Panc1 (cell line): ENCODE data around the gene AUH. TPM values are rescaled to one million over a fixed set of nuclear protein-coding genes. Genes with fewer than 3 reads are reported as not detected.

ENCODE experiments used
- ATAC-seq: fragments of 200-7000 bp; cut with Tn5 transposase; 2 replicates; pipeline ENCODE4 v1.9.1; 2020; ENCODE audit warnings: mild to moderate bottlenecking, moderate library complexity
- BruUV-seq: library from RNA; stranded (reverse); fragments of 400-500 nt; replicated peaks from 2 replicates; lab custom pipeline; 2021; lab: Mats Ljungman, UMichigan
- CTCF ChIA-PET: fragments of 300-600 bp; sonication (Branson Sonifier 250); formaldehyde crosslinking; loops from one replicate; lab custom pipeline; 2022; ENCODE audit warnings: antibody characterized with exemption; lab: Charles Lee
- POLR2A ChIA-PET: fragments of 300-600 bp; sonication (Branson Sonifier 250); formaldehyde crosslinking; loops from one replicate; lab custom pipeline; 2022; ENCODE audit warnings: antibody characterized with exemption; lab: Charles Lee
- DNase-seq: peaks from one replicate; pipeline ENCODE4 v3.0.0-alpha.2; 2010; ENCODE audit warnings: low read depth, low spot score
- H3K27ac ChIP-seq: 2 replicates; pipeline ENCODE4 v1.5.1; 2011; ENCODE audit warnings: mild to moderate bottlenecking, low read length, inconsistent platforms
- H3K27me3 ChIP-seq: fragments of 200-500 bp; sonication (Bioruptor generic); 2 replicates; pipeline ENCODE4 v1.6.0; 2014; ENCODE audit warnings: low read length, inconsistent platforms; ENCODE audit not compliant: control insufficient read depth, insufficient read depth
- H3K36me3 ChIP-seq: fragments of 200-500 bp; sonication (Bioruptor generic); 2 replicates; pipeline ENCODE4 v1.5.1; 2014; ENCODE audit warnings: inconsistent platforms, mild to moderate bottlenecking, low read length, moderate library complexity; ENCODE audit not compliant: control insufficient read depth, insufficient read depth
- H3K4me1 ChIP-seq: 2 replicates; pipeline ENCODE4 v1.5.1; 2011; ENCODE audit warnings: inconsistent platforms, mild to moderate bottlenecking, low read length, moderate library complexity; ENCODE audit not compliant: control insufficient read depth, insufficient read depth
- H3K4me3 ChIP-seq, 2 experiments: 2 replicates each; pipeline ENCODE4 v1.5.1; 2011 to 2012; ENCODE audit warnings: low read depth in 2 of 2, low read length in 2 of 2, mild to moderate bottlenecking in 2 of 2, inconsistent platforms in 1 of 2, moderate library complexity in 1 of 2
- H3K9me3 ChIP-seq: fragments of 200-500 bp; sonication (Bioruptor generic); 2 replicates; pipeline ENCODE4 v1.5.1; 2014; ENCODE audit warnings: low read depth, mild to moderate bottlenecking, inconsistent platforms, low read length, moderate library complexity; ENCODE audit not compliant: control insufficient read depth, insufficient read depth
- CTCF ChIP-seq: fragments of 450-650 bp; IDR thresholded peaks from 2 replicates; pipeline ENCODE4 v1.5.1; 2017; ENCODE audit warnings: mild to moderate bottlenecking
- POLR2AphosphoS5 ChIP-seq: IDR thresholded peaks from 2 replicates; pipeline ENCODE4 v1.6.1; 2012; ENCODE audit warnings: mild to moderate bottlenecking, low read depth, low read length, moderate library complexity
- REST ChIP-seq, 2 experiments: IDR thresholded peaks; 2 replicates each; pipeline ENCODE4 v1.6.1; 2011 to 2012; ENCODE audit warnings: low read depth in 2 of 2, control low read depth in 1 of 2, low read length in 1 of 2, mild to moderate bottlenecking in 1 of 2, moderate library complexity in 1 of 2; ENCODE audit not compliant: insufficient read depth in 1 of 2
- SIN3A ChIP-seq: IDR thresholded peaks from 2 replicates; pipeline ENCODE4 v1.6.1; 2012; ENCODE audit warnings: low read depth, mild to moderate bottlenecking, low read length, moderate library complexity, borderline replicate concordance; ENCODE audit not compliant: insufficient read depth
- TCF7L2 ChIP-seq: IDR thresholded peaks from 2 replicates; pipeline ENCODE4 v1.6.1; 2011; ENCODE audit warnings: mild to moderate bottlenecking, low read depth, low read length, inconsistent platforms
- in situ Hi-C: cut with HindIII; loops from 2 replicates; pipeline ENCODE4 v1.10.0; 2016; ENCODE audit warnings: low sequenced_read_pairs, low pct_unique_long_range_greater_than_20kb
- intact Hi-C: fragments of 100-400 bp; cut with micrococcal nuclease; formaldehyde crosslinking; loops from one replicate; pipeline ENCODE4 v1.10.0; 2022; ENCODE audit not compliant: unreplicated experiment
- total RNA-seq: library from RNA; stranded (reverse); gene quantifications from one replicate; pipeline ENCODE4 v1.2.1, GENCODE V29; 2021; ENCODE audit not compliant: unreplicated experiment

The AUH gene
- total RNA-seq, 1 experiment from 2014 or later: 7.7 TPM

GRCh38 chr9:91253488-91253887 is 108.2 kb downstream of the AUH start:
- in situ Hi-C loops (no loop called here), intact Hi-C loops (no loop called here)
- POLR2A ChIA-PET: no interaction called here
- Histone ChIP-seq H3K4me1 (no peaks in the 10 kb centered on the region), H3K27ac (no peak overlapping the region), H3K27me3 (no peaks in the 10 kb centered on the region), H3K9me3 (no peaks in the 10 kb centered on the region), H3K4me3 (no peak overlapping the region), H3K36me3 (no peaks in the 10 kb centered on the region)
- DNase-seq (no peak), ATAC-seq (no peak)
- no TSS peak for BruUV-seq
- no peak for TF ChIP-seq SIN3A
- TF ChIP-seq CTCF: no peak
- no peak for TF ChIP-seq TCF7L2
- TF ChIP-seq POLR2AphosphoS5: no peak
- no peak for TF ChIP-seq REST (IDR thresholded peaks at IDR 0.05; ENCODE audit: insufficient read depth in 1 of 2, low read depth in 2 of 2, low read length in 1 of 2)
- CTCF ChIA-PET: no interaction called here

GRCh38 chr9:91248707-91249106 is 113.0 kb downstream of the AUH start:
- no peak for DNase-seq
- POLR2A ChIA-PET: no interaction called here
- Histone ChIP-seq H3K4me1 (no peaks in the 10 kb centered on the region), H3K36me3 (no peaks in the 10 kb centered on the region), H3K27me3 (no peaks in the 10 kb centered on the region), H3K9me3 (no peaks in the 10 kb centered on the region), H3K27ac (no peak overlapping the region), H3K4me3 (no peak overlapping the region)
- in situ Hi-C loops (no loop called here), intact Hi-C loops (no loop called here)
- TF ChIP-seq REST (IDR thresholded peaks at IDR 0.05; ENCODE audit: insufficient read depth in 1 of 2, low read depth in 2 of 2, low read length in 1 of 2) (no peak), POLR2AphosphoS5 (no peak), CTCF (no peak), SIN3A (no peak), TCF7L2 (no peak)
- BruUV-seq: no TSS peak
- CTCF ChIA-PET: no interaction called here
- no peak for ATAC-seq
